GM21367 (cell line): Measurements from ENCODE around the gene IL36RN.
"Not testable (repeated sequence)": the region's sequence is repeated elsewhere in the genome, so short reads cannot be mapped to it uniquely, and the experiment has no call there.

ENCODE experiments used
- ATAC-seq: cut with Tn5 transposase; IDR thresholded peaks from one replicate; pipeline ENCODE4 v1.9.1; 2021; ENCODE audit not compliant: unreplicated experiment

Gene IL36RN

GRCh38 chr2:113072584-113072983 lies 13.6 kb downstream of the IL36RN start:
- no peak for ATAC-seq

DNA sequence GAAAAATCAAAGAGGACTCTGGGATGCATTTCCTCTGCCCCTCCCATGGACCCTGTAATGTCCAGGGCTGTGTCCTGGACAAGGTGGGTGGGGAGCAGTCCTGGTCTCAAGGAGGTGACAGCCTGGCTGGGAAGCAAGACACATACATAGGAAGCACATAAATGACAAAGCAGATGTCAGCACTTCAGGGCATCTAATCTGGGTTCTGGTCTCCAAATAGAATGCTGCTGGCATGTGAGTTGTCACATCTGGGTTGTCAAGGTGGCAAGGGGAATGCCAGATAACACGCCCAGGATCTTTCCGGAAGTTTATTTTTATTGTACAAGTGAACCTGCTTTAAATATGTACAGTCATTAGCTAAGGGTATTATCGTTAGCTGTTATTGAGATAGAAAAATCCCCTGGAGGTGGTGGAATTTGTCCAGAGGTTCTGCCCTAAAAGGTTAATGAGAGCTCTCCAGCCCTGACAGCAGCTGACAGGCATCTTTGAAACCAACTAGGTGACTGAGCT lies 14.4 kb downstream of the IL36RN start:
- ATAC-seq = no peak

- no peak for ATAC-seq
These were observed 16.0 kb downstream of the IL36RN start for GRCh38 chr2:113075030-113075429.

DNA sequence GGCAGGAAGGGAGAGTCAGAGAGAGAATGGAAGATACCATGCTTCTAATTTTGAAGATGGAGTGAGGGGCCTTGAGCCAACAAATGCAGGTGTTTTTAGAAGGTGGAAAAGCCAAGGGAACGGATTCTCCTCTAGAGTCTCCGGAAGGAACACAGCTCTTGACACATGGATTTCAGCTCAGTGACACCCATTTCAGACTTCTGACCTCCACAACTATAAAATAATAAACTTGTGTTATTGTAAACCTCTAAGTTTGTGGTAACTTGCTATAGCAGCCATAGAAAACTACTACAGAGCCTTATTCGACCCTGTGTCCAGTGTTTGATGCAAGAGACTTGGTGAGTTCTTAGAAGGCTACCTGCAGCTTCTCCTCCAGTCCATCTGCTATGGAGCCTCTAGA lies 16.6 kb downstream of the IL36RN start:
- no peak for ATAC-seq

DNA sequence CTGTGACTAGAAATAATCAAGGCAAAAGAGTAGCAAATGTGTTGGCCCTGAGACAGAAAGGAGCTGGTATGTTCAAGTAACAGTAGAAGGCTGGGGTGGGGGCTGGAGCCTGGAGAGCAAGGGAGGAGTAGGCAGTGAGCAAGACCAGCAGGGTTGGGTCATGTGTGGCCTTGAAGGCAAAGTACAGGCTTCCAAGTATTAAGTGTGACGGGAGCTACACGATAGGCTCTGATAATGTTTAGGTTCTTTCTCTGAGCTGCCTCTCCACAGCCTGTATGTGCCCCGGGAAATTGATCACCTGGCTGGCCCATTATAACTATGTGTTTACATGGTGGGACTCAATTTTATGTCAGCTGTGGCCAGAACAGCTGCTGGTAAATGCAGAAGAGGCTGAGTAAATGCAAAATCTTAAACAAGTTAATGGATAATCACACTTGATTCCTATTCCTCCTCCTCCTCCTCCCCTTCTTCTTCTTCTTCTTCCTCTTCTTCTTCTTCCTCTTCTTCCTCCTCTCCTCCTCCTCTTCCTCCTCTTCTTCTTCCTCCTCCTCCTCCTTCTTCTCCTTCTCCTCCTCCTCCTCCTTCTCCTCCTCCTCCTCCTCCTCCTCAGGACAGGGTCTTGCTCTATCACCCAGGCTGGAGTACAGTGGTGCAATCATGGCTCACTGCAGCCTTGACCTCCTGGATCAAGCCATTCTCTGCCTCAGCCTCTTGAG lies 18.1 kb downstream of the IL36RN start:
- ATAC-seq = no peak

DNA sequence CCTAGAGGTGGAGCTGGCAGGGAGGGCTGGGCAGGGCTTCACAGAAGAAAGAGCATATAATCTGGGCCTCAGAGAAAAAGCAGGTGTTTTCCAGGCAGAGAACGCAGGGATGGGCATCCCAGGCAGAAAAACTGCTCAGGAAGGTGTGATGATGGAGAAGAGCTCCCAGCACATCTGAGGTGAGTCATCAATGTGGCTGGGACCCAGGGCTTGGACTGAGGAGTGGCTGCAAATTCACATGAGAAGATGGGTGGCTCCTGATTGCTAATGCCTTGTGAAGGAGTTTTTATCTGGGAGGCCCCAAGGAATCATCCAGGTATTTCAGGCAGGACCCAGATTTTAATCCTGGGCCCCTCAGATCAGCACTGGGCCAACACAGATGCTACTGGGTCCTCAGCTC lies 18.9 kb downstream of the IL36RN start:
- no peak for ATAC-seq

DNA sequence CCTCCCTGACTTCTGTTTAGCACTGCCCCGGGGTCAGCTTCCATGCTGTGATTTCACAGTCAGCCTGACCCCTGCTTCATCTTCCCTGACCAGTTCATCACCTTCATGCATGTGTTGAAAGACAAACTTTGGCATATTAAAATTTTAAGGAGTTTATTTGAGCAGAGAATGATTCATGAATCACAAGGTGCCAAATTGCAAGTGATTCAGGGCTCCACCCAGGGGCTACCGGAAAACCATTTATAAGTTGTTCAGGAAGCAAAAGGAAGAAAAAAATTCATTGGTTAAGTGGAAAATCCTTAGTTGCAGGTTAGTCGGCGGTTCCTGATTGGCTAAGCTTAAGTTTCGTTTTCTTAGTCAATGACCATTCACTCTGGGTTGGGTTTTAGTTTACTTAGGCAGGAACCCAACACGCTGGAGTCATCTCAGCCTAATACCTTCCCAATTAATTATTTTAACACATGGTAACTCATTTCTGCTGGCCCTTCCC lies 19.4 kb downstream of the IL36RN start:
- no peak for ATAC-seq

DNA sequence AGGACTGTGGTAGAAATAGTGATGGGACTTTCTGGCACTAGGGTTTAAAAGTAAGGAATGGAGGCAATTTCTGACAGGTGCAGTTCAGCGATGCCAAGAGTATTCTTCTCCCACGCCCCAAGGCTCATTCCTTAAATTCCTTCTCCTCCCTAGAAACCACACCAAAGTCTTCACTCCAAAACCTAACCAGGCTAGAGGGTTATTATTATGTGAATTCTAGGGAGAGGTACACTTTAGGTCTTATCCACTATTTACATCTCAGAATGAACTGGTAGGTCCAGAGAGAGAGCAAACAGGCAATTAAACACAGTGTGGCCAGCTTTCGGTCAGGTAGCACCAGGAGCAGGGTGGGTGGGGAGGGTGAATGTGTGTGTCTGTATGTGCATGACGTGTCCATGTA lies 20.1 kb downstream of the IL36RN start:
- no peak for ATAC-seq

DNA sequence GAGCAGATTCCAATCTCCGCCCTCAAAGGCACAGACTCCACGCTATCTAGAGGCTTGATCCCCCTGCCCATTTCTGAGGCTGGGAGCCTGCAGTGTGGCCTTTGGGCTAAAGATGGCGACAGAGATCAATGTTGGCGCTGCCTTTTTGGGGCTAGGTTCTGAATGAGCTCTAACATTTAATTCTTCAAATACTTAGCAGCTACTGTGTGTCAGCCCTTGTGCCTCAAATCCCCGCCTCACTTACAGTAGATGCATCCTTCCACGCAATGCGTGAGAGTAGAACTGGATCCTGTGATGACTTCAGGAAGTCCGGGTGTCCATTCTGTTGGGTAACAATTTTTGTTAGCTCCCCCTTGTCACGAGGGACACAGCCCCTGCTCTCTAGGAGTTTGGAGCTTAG lies 21.1 kb downstream of the IL36RN start:
- no peak for ATAC-seq

- ATAC-seq = no peak
These were observed 22.7 kb downstream of the IL36RN start for GRCh38 chr2:113081488-113082210.

GRCh38 chr2:113083296-113083695 lies 24.3 kb downstream of the IL36RN start:
- ATAC-seq = no peak

- ATAC-seq = no peak
These were observed 25.4 kb downstream of the IL36RN start for GRCh38 chr2:113084249-113085000.

DNA sequence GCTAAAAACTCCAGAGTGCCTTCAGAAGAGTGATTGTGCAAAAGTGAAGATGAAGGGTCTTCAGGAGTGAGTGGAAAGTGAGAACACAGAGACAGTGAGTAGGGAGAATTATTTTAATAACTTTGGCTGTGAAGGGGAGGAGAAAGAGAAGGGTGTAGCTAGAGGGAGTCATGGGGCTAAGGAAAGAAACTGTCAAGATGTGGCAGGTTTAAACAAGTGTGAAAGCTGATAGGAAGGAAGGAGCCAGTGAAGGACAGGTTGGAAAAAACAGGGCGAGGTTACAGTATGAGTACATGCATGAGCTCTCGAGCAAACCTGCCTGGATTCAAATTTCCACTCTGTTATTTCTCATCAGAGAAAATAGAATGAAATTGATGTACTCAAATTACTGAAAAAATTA lies 26.5 kb downstream of the IL36RN start:
- ATAC-seq = no peak

GRCh38 chr2:113088213-113088992 lies 29.4 kb downstream of the IL36RN start:
- no peak for ATAC-seq

DNA sequence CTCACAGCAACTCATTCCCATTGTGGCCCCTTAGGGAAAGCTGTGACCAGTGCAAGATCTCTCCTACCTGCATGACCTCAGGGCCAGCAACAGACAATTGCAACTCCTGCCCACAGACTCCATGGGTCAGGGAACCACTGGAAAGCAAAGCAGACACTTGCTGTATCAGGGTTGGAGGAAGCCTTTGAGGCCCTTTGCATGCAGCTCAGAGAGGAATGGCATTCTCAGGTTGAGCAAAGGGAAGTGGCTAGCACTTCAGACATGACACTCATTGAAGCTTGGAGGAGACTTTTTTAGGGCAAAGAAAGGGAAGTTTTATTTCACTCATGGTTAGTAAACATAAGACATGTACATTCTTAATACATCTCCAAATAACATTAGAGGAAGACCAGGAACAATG lies 30.9 kb downstream of the IL36RN start:
- no peak for ATAC-seq

- ATAC-seq = no peak
These were observed 32.4 kb downstream of the IL36RN start for GRCh38 chr2:113091231-113091896.

DNA sequence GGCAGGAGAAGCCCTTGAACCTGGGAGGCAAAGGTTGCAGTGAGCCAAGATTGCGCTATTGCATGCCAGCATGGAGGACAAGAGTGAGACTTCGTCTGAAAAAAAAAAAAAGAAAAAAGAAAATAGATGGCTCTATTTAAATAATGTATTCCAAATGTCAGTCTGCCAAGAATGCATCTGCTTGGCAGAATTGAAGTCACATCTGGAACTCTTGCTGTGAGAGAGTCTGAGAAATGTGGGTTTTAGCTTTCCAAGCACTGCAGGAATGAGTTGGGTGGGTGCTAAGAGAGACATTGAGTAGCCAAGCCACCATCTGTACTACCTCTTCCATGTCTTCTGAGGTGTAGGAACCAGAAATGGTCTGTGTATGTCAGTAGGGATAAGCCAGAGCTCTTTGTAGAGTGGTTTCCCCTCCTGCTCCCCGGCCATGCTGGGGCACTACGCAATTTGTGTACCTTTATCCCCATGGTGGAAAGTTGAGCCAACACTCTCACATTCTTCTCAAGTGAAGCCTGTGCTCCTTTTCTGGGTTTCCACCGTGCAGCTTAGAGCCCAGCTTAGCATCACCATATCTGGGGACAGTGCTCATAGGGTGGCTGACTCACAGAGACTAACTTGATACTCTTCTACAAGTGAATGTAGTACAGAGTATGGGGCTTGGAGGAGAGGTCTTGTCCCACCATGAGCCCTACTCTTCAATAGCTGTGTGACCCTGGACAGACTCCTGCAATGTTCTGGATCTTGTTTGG lies 34.0 kb downstream of the IL36RN start:
- no peak for ATAC-seq

GRCh38 chr2:113093613-113093977 lies 34.6 kb downstream of the IL36RN start:
- ATAC-seq = no peak

- ATAC-seq = not testable (repeated sequence)
These were observed 37.3 kb downstream of the IL36RN start for GRCh38 chr2:113096306-113096705.
